Middle frontal gyrus (tissue), 1 donor: ENCODE measurements around the gene TAAR2.
"Not testable (repeated sequence)": the region's sequence is repeated elsewhere in the genome, so short reads cannot be mapped to it uniquely, and the experiment has no call there.

Source experiments
- DNase-seq: peaks from one replicate; pipeline ENCODE4 v3.0.0-alpha.2; 2015; ENCODE audit warnings: low spot score; ENCODE audit errors: extremely low spot score

Gene TAAR2

GRCh38 chr6:132624175-132624574, at the start of gene TAAR2:
TSS of gene TAAR2 (minus strand) at chr6:132624275. CDS start at chr6:132624275, 0 bp downstream.
- no peak for DNase-seq

GRCh38 chr6:132673376-132674094, 49.5 kb upstream of the TAAR2 start:
- no peak for DNase-seq

GRCh38 chr6:132671295-132671694, 47.2 kb upstream of the TAAR2 start:
- DNase-seq: no peak

GRCh38 chr6:132669690-132670291, 45.7 kb upstream of the TAAR2 start:
- peak; percentile 20 for DNase-seq

GRCh38 chr6:132666118-132666517, 42.0 kb upstream of the TAAR2 start:
- DNase-seq: no peak

- DNase-seq: no peak
Observed at GRCh38 chr6:132664309-132665034, 40.4 kb upstream of the TAAR2 start.

- DNase-seq: no peak
Observed at GRCh38 chr6:132663661-132664060, 39.6 kb upstream of the TAAR2 start.

- DNase-seq: no peak
Observed at GRCh38 chr6:132661906-132662305, 37.8 kb upstream of the TAAR2 start.

GRCh38 chr6:132659082-132659481, 35.0 kb upstream of the TAAR2 start, which contains the start of gene TAAR1:
TSS of gene TAAR1 (minus strand) at chr6:132659182. CDS start at chr6:132646003, 13,179 bp downstream.
- no peak for DNase-seq

- DNase-seq: no peak
Observed at GRCh38 chr6:132651062-132651461, 27.0 kb upstream of the TAAR2 start.

- no peak for DNase-seq
Observed at GRCh38 chr6:132650429-132650828, 26.4 kb upstream of the TAAR2 start.

- DNase-seq: no peak
Observed at GRCh38 chr6:132648828-132649227, 24.8 kb upstream of the TAAR2 start.

- DNase-seq: no peak
Observed at GRCh38 chr6:132648356-132648755, 24.3 kb upstream of the TAAR2 start.

GRCh38 chr6:132643547-132643946, 19.5 kb upstream of the TAAR2 start:
- no peak for DNase-seq

- DNase-seq: not testable (repeated sequence)
Observed at GRCh38 chr6:132637135-132637534, 13.1 kb upstream of the TAAR2 start.

GRCh38 chr6:132635906-132636305, 11.8 kb upstream of the TAAR2 start:
- not testable (repeated sequence) for DNase-seq

GRCh38 chr6:132635288-132635687, 11.2 kb upstream of the TAAR2 start:
- not testable (repeated sequence) for DNase-seq

- DNase-seq: no peak
Observed at GRCh38 chr6:132634796-132635195, 10.7 kb upstream of the TAAR2 start.

- no peak for DNase-seq
Observed at GRCh38 chr6:132633362-132633761, 9.3 kb upstream of the TAAR2 start.

GRCh38 chr6:132623106-132623845, 799 bp downstream of the TAAR2 start:
- no peak for DNase-seq

GRCh38 chr6:132616677-132617076, 7.4 kb downstream of the TAAR2 start:
- DNase-seq: no peak

- DNase-seq: no peak
Observed at GRCh38 chr6:132614554-132614953, 9.5 kb downstream of the TAAR2 start.
